ENCODE measurements around the gene SCUBE1.

- TF ChIP-seq EZH2 (IDR thresholded peaks at IDR 0.05) (no peak), POLR2AphosphoS5 (IDR thresholded peaks at IDR 0.05; ENCODE audit: borderline replicate concordance, low read depth, low read length) (no peak)
Observed at GRCh38 chr22:43303751-43304150, 39.4 kb downstream of the SCUBE1 start.
